Coronary artery (tissue), 2 donors: ENCODE data around the gene NCOA6.

Experiments used
- DNase-seq: peaks from one replicate; pipeline ENCODE4 v3.0.0-alpha.2; 2017; ENCODE audit warnings: low spot score
- H3K27ac ChIP-seq, 2 donors: fragments of 200-600 bp; sonication (generic); one replicate each; pipeline ENCODE4 v1.5.1; 2016 to 2019
- H3K4me3 ChIP-seq: fragments of 200-600 bp; sonication (generic); 2 replicates; pipeline ENCODE4 v1.5.1; 2016; ENCODE audit warnings: mild to moderate bottlenecking, moderate library complexity
- TF ChIP-seq, protein P1 (sequence below): fragments of 200-600 bp; sonication (generic); IDR thresholded peaks from one replicate; pipeline ENCODE4 v1.5.1; 2019; ENCODE audit warnings: antibody characterized with exemption

NCOA6 gene

DNA sequence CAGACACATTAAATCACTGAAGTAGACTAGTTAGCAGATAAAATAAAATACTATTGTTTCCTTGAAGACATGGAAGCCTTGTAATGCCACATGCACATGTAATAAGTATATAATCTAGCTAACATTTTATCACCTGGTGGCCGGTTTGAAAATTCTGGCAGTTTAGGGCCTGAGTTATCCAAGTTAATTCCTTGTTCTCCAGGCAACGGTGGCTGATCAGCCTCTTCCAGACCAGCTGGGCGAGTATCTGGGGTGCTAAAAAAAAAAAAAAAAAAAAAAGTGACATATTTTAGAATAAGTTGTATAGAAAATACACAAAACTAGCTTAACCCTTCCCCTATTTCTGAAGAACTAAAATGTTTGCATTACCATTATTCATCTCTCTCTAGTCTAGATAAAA lies 78.8 kb downstream of the NCOA6 start:
- Histone ChIP-seq H3K4me3 (no peak overlapping the region), H3K27ac (no peak overlapping the region)
- TF ChIP-seq, protein P1, sequence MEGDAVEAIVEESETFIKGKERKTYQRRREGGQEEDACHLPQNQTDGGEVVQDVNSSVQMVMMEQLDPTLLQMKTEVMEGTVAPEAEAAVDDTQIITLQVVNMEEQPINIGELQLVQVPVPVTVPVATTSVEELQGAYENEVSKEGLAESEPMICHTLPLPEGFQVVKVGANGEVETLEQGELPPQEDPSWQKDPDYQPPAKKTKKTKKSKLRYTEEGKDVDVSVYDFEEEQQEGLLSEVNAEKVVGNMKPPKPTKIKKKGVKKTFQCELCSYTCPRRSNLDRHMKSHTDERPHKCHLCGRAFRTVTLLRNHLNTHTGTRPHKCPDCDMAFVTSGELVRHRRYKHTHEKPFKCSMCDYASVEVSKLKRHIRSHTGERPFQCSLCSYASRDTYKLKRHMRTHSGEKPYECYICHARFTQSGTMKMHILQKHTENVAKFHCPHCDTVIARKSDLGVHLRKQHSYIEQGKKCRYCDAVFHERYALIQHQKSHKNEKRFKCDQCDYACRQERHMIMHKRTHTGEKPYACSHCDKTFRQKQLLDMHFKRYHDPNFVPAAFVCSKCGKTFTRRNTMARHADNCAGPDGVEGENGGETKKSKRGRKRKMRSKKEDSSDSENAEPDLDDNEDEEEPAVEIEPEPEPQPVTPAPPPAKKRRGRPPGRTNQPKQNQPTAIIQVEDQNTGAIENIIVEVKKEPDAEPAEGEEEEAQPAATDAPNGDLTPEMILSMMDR = no peak
- no peak for DNase-seq

DNA sequence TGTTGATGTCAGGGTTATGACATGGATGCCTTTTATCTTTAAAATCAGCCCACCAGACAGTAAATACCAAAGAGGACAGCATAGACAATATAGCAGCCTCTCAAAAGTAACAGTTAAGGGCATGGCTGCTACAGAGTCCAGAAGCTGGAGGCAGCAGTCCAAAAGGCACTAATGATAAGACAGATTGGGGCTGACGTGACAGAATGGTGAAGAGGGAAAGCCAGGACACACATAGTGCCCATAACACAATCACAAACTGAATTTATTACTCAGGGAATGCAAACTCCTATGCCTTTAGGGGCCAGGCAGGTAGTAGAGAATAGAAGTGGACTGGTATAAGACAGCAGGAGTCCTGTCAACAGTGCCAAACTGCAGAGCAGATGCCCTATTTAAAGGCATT lies 80.6 kb downstream of the NCOA6 start:
- TF ChIP-seq, protein P1 = no peak
- no peak overlapping the region for H3K27ac ChIP-seq
- DNase-seq = no peak
- no peak overlapping the region for H3K4me3 ChIP-seq

DNA sequence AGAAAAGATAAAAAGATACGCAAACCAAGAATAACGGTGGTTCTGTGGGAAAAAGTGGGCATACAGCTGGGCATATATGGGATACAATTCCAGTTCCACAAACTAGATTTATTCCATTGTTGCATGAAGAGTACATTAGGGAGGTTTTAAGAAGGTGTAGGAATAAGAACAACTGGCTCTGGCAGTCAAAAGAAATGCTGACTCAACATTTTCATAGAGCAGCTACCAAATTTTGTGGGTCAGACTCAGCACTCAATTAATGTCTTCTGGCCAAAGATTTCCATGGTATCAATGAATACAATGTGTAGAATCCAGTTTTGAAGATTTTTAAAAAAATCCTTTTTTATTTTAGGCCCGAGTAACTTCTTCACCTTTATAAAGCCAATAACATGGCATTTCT lies 81.1 kb downstream of the NCOA6 start:
- H3K4me3 ChIP-seq = no peak overlapping the region
- no peak for DNase-seq
- TF ChIP-seq, protein P1 = no peak
- no peak overlapping the region for H3K27ac ChIP-seq

DNA sequence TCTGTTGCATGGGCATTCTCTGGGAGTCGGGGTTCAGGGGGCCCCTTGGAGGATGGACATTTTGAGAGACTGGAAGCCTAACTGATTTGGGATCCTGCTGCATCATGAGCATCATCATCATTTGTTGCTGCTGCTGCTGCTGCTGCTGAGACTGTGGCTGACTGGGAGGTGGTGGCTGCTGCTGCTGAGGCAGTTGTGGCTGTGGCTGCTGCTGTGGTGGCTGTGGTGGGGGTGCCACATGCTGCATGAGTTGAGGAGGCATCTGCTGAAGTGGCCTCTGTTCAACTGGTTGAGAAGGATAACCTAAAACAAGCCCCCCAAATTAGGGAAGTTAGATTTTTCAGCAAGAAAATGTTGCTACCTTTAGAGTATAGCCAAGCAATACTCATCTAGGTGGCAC lies 82.4 kb downstream of the NCOA6 start:
- TF ChIP-seq, protein P1 = no peak
- DNase-seq = no peak
- no peak overlapping the region for H3K4me3 ChIP-seq
- no peak overlapping the region for H3K27ac ChIP-seq

DNA sequence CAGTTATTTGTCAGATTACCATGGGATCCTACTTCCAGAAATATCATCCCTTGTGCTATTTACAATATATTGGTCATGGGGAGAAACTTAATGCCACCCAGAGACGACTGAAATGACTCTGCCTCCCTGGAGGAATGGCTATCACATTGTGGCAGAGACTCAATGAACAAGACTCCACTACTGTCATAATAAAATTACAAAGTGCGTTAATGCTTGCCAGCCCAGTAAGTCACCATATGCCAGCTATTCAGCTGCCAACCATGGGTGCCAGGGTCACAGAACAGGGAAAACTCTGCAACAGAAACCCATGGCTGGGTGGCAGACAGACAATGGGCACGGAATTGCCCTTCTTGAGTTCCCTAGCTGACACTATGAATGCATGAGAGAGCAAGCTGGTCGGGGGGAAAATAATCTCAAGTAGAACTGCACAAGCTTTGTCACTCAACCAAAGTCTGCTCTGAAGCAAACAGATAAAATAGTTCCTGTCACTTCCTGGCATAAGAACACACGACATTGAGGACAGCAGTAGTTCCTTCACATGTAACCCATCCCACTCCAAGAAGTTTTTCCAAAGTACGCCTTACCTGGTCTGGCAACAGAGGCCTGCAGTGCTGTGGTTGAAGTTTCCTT lies 89.2 kb downstream of the NCOA6 start:
- TF ChIP-seq, protein P1 = no peak
- H3K27ac ChIP-seq = no peak overlapping the region
- no peak for DNase-seq

DNA sequence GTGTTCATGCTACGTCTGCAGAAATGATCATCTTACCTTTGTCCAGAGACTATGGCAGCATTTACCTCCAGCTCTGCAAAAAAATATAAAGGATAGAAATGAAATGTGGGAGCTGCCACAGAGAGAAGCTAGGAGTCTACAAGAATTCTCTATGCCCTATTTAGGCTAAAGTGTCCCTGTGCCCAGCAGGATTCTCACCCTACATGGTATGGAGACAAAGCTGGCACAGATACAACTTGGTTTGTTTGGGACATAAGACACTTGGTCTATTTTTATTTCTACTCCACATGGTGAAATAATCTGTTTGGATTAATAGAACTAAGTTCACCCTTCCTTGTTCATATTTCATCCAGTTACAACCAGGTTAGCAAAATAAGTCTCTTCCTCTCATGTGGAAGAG lies 92.9 kb downstream of the NCOA6 start:
- no peak overlapping the region for H3K4me3 ChIP-seq

More for the DNA sequence above, 89.2 kb downstream of the NCOA6 start:
- H3K4me3 ChIP-seq = no peak overlapping the region

DNA sequence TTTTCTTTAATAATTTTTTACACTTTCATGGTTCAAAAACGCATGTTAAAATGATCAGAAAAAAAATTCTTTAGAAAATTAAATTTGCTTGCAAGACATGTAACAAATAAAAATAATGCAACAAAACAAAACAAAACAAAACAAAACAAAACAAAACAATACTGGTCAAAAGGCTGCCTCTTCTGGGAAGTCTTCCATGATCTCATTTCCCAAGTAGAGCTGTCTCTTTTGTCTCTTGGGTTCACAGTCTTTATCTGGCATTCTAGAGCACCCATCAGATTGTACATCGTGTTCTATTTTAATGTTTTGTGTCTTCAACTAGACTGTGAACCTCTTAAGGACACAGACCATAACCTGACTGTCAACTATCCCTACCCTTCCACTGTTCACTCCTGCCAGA lies 96.0 kb downstream of the NCOA6 start:
- TF ChIP-seq, protein P1 = no peak
- no peak for DNase-seq
- no peak overlapping the region for H3K27ac ChIP-seq
- no peak overlapping the region for H3K4me3 ChIP-seq

More for the DNA sequence above, 92.9 kb downstream of the NCOA6 start:
- TF ChIP-seq, protein P1 = no peak
- H3K27ac ChIP-seq = peak overlapping the region in 1 of 2 donors; percentile 37
- no peak for DNase-seq
